Measurements from ENCODE around the gene GUCA2A. TPM values are rescaled to one million over a fixed set of nuclear protein-coding genes. Genes with fewer than 3 reads are reported as not detected.

Gene GUCA2A
- total and polyA plus RNA-seq, 2 of the 4 experiments (the other 2 are of a cell fraction): not detected

DNA sequence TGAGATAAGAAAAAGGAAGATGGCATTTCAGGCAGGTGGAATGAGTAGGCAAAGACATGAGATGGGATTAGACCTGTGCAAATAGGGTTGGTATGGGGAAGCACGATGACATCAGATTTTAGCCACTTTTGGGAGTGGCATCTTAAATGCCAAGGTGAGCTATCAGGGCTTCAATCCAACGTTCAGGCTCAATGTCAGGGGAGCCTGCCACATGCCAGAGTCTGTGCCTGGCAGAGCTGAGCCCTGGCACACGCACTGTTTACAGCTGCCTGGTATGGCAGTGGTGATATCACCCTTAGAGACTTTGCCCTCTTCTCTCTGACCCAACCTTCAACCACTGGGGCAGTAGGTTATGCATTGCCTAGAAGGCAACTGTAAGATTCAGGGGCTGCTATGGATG, 12.4 kb downstream of the GUCA2A start:
- Histone ChIP-seq H3K4me3 (ENCODE audit: insufficient read depth, low read depth, low read length) (no peak overlapping the region), H2AFZ (replicated peaks; ENCODE audit: low read length, poor library complexity) (no peak overlapping the region), H4K8ac (ENCODE audit: low read depth in 2 of 2, low read length in 2 of 2) (no peak overlapping the region), H2BK20ac (ENCODE audit: low read depth, low read length) (no peak overlapping the region), H2AK5ac (ENCODE audit: low read depth, low read length) (no peak overlapping the region), H3K4me2 (ENCODE audit: low read depth, low read length) (no peak overlapping the region), H3K36me3 (ENCODE audit: control insufficient read depth, insufficient read depth, low read length) (no peaks in the 10 kb centered on the region), H3K14ac (replicated peaks; ENCODE audit: low read depth, low read length) (no peak overlapping the region), H4K91ac (ENCODE audit: insufficient read depth, low read depth, low read length) (no peak overlapping the region), H3K9me3 (ENCODE audit: control insufficient read depth, insufficient read depth, low read length) (no peaks in the 10 kb centered on the region), H3K27me3 (ENCODE audit: control insufficient read depth, insufficient read depth, low read length) (peaks cover 39% of the 10 kb centered on the region), H2AK9ac (replicated peaks; ENCODE audit: low read depth, low read length, poor library complexity) (no peak overlapping the region), H3K18ac (ENCODE audit: low read depth, low read length) (no peak overlapping the region), H3K23ac (ENCODE audit: low read depth, low read length) (no peak overlapping the region), H4K5ac (ENCODE audit: low read depth, low read length) (no peak overlapping the region), H4K20me1 (ENCODE audit: insufficient read depth, low read length) (no peaks in the 10 kb centered on the region), H3K79me1 (ENCODE audit: low read depth in 1 of 2, low read length in 2 of 2) (no peaks in the 10 kb centered on the region), H3K9ac (ENCODE audit: low read depth, low read length) (no peak overlapping the region), H2BK15ac (ENCODE audit: low read depth, low read length) (no peak overlapping the region), H3K4me1 (ENCODE audit: control insufficient read depth, insufficient read depth, low read length) (no peaks in the 10 kb centered on the region), H3K56ac (ENCODE audit: extremely low read depth, insufficient read depth, low read length) (no peak overlapping the region), H3K4ac (ENCODE audit: low read depth, low read length) (no peak overlapping the region), H3K27ac (ENCODE audit: insufficient read depth, low read length) (no peak overlapping the region), H3K9me1 (ENCODE audit: insufficient read depth, low read length) (0 out of 2 replicates have a peak, but pooled peaks cover 3% of the 10 kb centered on the region), H2BK120ac (ENCODE audit: low read depth, low read length) (no peak overlapping the region), H2BK5ac (ENCODE audit: low read depth, low read length, poor library complexity, severe bottlenecking) (no peak overlapping the region)
- DNase-seq (no peak), ATAC-seq (ENCODE audit: low read depth) (no peak)
- in situ Hi-C loops (cut with MboI; ENCODE audit: low sequenced_read_pairs) (no loop called here), dilution Hi-C loops (cut with HindIII; ENCODE audit: low sequenced_read_pairs, unreplicated experiment) (no loop called here), intact Hi-C loops (cut with micrococcal nuclease) (no loop called here)
- CTCF ChIA-PET: no interaction called here
- TF ChIP-seq RAD21 (IDR thresholded peaks at IDR 0.05; ENCODE audit: low read length) (no peak), SMC3 (IDR thresholded peaks at IDR 0.05; ENCODE audit: low read depth, low read length) (no peak), CHD1 (IDR thresholded peaks at IDR 0.05; ENCODE audit: low read depth, low read length) (no peak), FOS (IDR thresholded peaks at IDR 0.05; ENCODE audit: low read depth, low read length) (no peak), POLR2A (IDR thresholded peaks at IDR 0.05; ENCODE audit: low read depth, low read length) (no peak), MXI1 (IDR thresholded peaks at IDR 0.05; ENCODE audit: borderline replicate concordance, low read depth, low read length) (no peak), BHLHE40 (IDR thresholded peaks at IDR 0.05; ENCODE audit: low read depth, low read length) (no peak), MAFK (IDR thresholded peaks at IDR 0.05; ENCODE audit: low read depth, low read length) (no peak), CEBPB (IDR thresholded peaks at IDR 0.05; ENCODE audit: low read depth, low read length) (no peak), MAZ (IDR thresholded peaks at IDR 0.05; ENCODE audit: borderline replicate concordance, low read depth, low read length) (no peak), RFX5 (IDR thresholded peaks at IDR 0.05; ENCODE audit: low read depth, low read length) (no peak), NFE2L2 (IDR thresholded peaks at IDR 0.05; ENCODE audit: low read depth, low read length) (no peak), RCOR1 (IDR thresholded peaks at IDR 0.05; ENCODE audit: insufficient replicate concordance, low read length) (no peak)
- TF ChIP-seq, protein P1, sequence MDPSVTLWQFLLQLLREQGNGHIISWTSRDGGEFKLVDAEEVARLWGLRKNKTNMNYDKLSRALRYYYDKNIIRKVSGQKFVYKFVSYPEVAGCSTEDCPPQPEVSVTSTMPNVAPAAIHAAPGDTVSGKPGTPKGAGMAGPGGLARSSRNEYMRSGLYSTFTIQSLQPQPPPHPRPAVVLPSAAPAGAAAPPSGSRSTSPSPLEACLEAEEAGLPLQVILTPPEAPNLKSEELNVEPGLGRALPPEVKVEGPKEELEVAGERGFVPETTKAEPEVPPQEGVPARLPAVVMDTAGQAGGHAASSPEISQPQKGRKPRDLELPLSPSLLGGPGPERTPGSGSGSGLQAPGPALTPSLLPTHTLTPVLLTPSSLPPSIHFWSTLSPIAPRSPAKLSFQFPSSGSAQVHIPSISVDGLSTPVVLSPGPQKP (IDR thresholded peaks at IDR 0.05; ENCODE audit: borderline replicate concordance, low read depth, low read length): no peak
- TF ChIP-seq, protein P2, sequence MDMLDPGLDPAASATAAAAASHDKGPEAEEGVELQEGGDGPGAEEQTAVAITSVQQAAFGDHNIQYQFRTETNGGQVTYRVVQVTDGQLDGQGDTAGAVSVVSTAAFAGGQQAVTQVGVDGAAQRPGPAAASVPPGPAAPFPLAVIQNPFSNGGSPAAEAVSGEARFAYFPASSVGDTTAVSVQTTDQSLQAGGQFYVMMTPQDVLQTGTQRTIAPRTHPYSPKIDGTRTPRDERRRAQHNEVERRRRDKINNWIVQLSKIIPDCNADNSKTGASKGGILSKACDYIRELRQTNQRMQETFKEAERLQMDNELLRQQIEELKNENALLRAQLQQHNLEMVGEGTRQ (IDR thresholded peaks at IDR 0.05; ENCODE audit: low read depth, low read length): no peak
- TF ChIP-seq, protein P3, sequence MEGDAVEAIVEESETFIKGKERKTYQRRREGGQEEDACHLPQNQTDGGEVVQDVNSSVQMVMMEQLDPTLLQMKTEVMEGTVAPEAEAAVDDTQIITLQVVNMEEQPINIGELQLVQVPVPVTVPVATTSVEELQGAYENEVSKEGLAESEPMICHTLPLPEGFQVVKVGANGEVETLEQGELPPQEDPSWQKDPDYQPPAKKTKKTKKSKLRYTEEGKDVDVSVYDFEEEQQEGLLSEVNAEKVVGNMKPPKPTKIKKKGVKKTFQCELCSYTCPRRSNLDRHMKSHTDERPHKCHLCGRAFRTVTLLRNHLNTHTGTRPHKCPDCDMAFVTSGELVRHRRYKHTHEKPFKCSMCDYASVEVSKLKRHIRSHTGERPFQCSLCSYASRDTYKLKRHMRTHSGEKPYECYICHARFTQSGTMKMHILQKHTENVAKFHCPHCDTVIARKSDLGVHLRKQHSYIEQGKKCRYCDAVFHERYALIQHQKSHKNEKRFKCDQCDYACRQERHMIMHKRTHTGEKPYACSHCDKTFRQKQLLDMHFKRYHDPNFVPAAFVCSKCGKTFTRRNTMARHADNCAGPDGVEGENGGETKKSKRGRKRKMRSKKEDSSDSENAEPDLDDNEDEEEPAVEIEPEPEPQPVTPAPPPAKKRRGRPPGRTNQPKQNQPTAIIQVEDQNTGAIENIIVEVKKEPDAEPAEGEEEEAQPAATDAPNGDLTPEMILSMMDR (conservative IDR thresholded peaks at IDR 0.05; ENCODE audit: low read depth, low read length): no peak
- POLR2A ChIA-PET (ENCODE audit: unreplicated experiment): no interaction called here
- no TSS peak for BruUV-seq (replicated peaks)
- no CpG with 5 or more reads among the region's 3 CpGs for WGBS, 2 experiments (ENCODE audit: extremely low coverage in 2 of 2, insufficient read length in 1 of 2)

Data from IMR-90 (cell line).